Measurements from ENCODE around the gene CDH18.

Gene CDH18

GRCh38 chr5:19928562-19929421 is 59.2 kb downstream of the CDH18 start:
- DNase-seq (ENCODE audit: low read depth) = no peak

- DNase-seq (ENCODE audit: low read depth) = no peak
Observed at GRCh38 chr5:19927919-19928318, 60.1 kb downstream of the CDH18 start.

GRCh38 chr5:19927170-19927569 is 60.8 kb downstream of the CDH18 start:
- DNase-seq (ENCODE audit: low read depth) = no peak

- DNase-seq (ENCODE audit: low read depth) = no peak
Observed at GRCh38 chr5:19923742-19924141, 64.3 kb downstream of the CDH18 start.

- DNase-seq (ENCODE audit: low read depth) = no peak
Observed at GRCh38 chr5:19920761-19921160, 67.2 kb downstream of the CDH18 start.

GRCh38 chr5:19918780-19919179 is 69.2 kb downstream of the CDH18 start:
- no peak for DNase-seq (ENCODE audit: low read depth)

- DNase-seq (ENCODE audit: low read depth) = no peak
Observed at GRCh38 chr5:19917588-19918122, 70.3 kb downstream of the CDH18 start.

- DNase-seq (ENCODE audit: low read depth) = no peak
Observed at GRCh38 chr5:19910136-19910535, 77.9 kb downstream of the CDH18 start.

- no peak for DNase-seq (ENCODE audit: low read depth)
Observed at GRCh38 chr5:19904766-19905165, 83.2 kb downstream of the CDH18 start.

- DNase-seq (ENCODE audit: low read depth) = no peak
Observed at GRCh38 chr5:19903611-19904010, 84.4 kb downstream of the CDH18 start.

GRCh38 chr5:19902316-19902934 is 85.6 kb downstream of the CDH18 start:
- no peak for DNase-seq (ENCODE audit: low read depth)

- no peak for DNase-seq (ENCODE audit: low read depth)
Observed at GRCh38 chr5:19900269-19900668, 87.7 kb downstream of the CDH18 start.

GRCh38 chr5:19891658-19892057 is 96.3 kb downstream of the CDH18 start:
- DNase-seq (ENCODE audit: low read depth) = no peak

GRCh38 chr5:19886123-19886917 is 101.7 kb downstream of the CDH18 start:
- DNase-seq (ENCODE audit: low read depth) = no peak

GRCh38 chr5:19885040-19885824 is 102.8 kb downstream of the CDH18 start:
- no peak for DNase-seq (ENCODE audit: low read depth)

- no peak for DNase-seq (ENCODE audit: low read depth)
Observed at GRCh38 chr5:19880859-19881436, 107.1 kb downstream of the CDH18 start.

GRCh38 chr5:19880458-19880857 is 107.5 kb downstream of the CDH18 start:
- no peak for DNase-seq (ENCODE audit: low read depth)

- DNase-seq (ENCODE audit: low read depth) = no peak
Observed at GRCh38 chr5:19874811-19875210, 113.2 kb downstream of the CDH18 start.

GRCh38 chr5:19866090-19866450 is 121.9 kb downstream of the CDH18 start:
- DNase-seq (ENCODE audit: low read depth) = no peak

- DNase-seq (ENCODE audit: low read depth) = no peak
Observed at GRCh38 chr5:19865336-19866089, 122.5 kb downstream of the CDH18 start.

GRCh38 chr5:19862711-19863110 is 125.3 kb downstream of the CDH18 start:
- no peak for DNase-seq (ENCODE audit: low read depth)

Measured in T follicular helper cell (primary cell).